B cell (primary cell): ENCODE measurements around the gene PGA4.
"Not testable (repeated sequence)": the region's sequence is repeated elsewhere in the genome, so short reads cannot be mapped to it uniquely, and the experiment has no call there.

Experiments
- CTCF ChIP-seq: fragments of 200-600 bp; IDR thresholded peaks from one replicate; pipeline ENCODE4 v1.8.0; 2022; ENCODE audit warnings: antibody characterized with exemption, mild to moderate bottlenecking
- EZH2 ChIP-seq: IDR thresholded peaks from 2 replicates; pipeline ENCODE4 v1.6.1; 2012; ENCODE audit warnings: borderline replicate concordance, low read depth, mild to moderate bottlenecking, moderate library complexity, low read length; ENCODE audit not compliant: insufficient read depth, poor library complexity, severe bottlenecking

- not testable (repeated sequence) for TF ChIP-seq CTCF, EZH2
These were observed 4.5 kb downstream of the PGA4 start for GRCh38 chr11:61226457-61227137.
